AG04449 (cell line): Measurements from ENCODE around the gene RPL38.

Experiments used
- CTCF ChIA-PET: fragments of 350-600 bp; formaldehyde crosslinking; extraction: SDS; loops from one replicate; lab custom pipeline; 2021; ENCODE audit warnings: antibody characterized with exemption; lab: Yijun Ruan, JAX
- POLR2A ChIA-PET: fragments of 400-600, 350-600 bp; formaldehyde crosslinking; extraction: SDS; loops from one replicate; lab custom pipeline; 2020; ENCODE audit warnings: antibody characterized with exemption, inconsistent platforms; lab: Yijun Ruan, JAX
- DNase-seq: peaks from one replicate; pipeline ENCODE4 v3.0.0-alpha.2; 2010; ENCODE audit warnings: low read depth, low spot score
- H3K4me3 ChIP-seq: 2 replicates; pipeline ENCODE4 v1.5.1; 2011; ENCODE audit warnings: low read depth, mild to moderate bottlenecking, control low read depth, low read length
- TF ChIP-seq, protein P1 (sequence below): IDR thresholded peaks from one replicate; pipeline ENCODE4 v1.5.1; 2011; ENCODE audit warnings: mild to moderate bottlenecking, moderate library complexity, low read length, control low read depth, inconsistent platforms; ENCODE audit not compliant: insufficient read depth; ENCODE audit errors: missing control alignments

RPL38 gene

DNA sequence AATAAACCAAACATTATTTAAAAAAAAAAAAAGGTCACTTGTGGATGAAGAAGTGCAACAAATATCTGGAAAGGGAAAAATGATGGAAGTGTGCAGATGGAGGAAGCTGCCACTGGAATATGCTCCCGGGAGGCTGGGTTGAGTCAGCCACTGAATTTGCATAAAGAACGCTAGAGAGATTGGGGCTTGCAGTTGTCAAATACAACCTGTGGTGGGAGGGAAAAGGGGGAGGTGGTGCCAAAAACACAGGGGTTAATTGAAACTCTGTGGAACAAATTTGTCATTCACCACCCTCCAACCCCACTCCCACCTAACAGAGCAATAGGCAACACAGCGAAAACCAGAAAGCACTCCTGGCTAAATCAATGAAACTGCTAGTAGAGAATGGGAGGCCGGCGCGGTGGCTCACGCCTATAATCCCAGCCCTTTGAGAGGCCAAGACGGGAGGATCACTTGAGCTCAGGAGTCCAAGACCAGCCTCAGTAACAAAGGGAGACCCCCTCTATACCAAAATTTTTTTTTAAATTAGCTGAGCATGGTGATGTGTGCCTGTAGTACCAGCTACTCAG is 37.6 kb upstream of the RPL38 start:
- ChIA-PET POLR2A (no interaction called here), CTCF (no interaction called here)
- H3K4me3 ChIP-seq: no peak overlapping the region
- no peak for DNase-seq
- TF ChIP-seq, protein P1, sequence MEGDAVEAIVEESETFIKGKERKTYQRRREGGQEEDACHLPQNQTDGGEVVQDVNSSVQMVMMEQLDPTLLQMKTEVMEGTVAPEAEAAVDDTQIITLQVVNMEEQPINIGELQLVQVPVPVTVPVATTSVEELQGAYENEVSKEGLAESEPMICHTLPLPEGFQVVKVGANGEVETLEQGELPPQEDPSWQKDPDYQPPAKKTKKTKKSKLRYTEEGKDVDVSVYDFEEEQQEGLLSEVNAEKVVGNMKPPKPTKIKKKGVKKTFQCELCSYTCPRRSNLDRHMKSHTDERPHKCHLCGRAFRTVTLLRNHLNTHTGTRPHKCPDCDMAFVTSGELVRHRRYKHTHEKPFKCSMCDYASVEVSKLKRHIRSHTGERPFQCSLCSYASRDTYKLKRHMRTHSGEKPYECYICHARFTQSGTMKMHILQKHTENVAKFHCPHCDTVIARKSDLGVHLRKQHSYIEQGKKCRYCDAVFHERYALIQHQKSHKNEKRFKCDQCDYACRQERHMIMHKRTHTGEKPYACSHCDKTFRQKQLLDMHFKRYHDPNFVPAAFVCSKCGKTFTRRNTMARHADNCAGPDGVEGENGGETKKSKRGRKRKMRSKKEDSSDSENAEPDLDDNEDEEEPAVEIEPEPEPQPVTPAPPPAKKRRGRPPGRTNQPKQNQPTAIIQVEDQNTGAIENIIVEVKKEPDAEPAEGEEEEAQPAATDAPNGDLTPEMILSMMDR: no peak

- CTCF ChIA-PET: interaction anchor here (1.6 kb wide), 1 partner anchor 81 kb away, joined by 3 read pairs; no protein-coding TSS in a partner anchor
- DNase-seq: no peak
- no peak overlapping the region for H3K4me3 ChIP-seq
- TF ChIP-seq, protein P1: no peak
- POLR2A ChIA-PET: no interaction called here
Observed at GRCh38 chr17:74170924-74171323, 32.6 kb upstream of the RPL38 start.

- POLR2A ChIA-PET: no interaction called here
- CTCF ChIA-PET: no interaction called here
- H3K4me3 ChIP-seq: no peak overlapping the region
- no peak for DNase-seq
- TF ChIP-seq, protein P1: no peak
Observed at GRCh38 chr17:74172700-74173099, 30.8 kb upstream of the RPL38 start.

DNA sequence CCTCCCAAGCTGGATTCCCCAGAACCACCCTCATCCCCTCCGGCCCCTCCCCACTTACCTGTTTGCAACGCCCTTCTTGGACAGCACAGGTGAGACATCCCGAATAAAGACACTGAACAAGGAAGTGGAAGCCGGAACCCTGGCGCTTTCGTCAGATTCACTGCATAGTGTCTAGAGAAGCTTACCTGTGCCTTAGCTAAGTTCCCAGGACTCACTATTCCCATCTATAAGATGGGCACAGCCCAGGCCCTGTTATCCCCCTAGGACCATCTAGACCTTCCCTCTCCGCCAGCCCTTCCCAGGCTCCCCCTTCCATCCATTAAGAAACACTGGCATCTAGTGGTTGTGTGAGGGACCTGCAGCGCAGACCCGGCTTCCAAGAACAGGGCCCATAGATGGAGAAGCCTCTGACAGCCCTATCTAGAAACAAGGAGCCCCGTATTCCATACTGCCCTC is 26.9 kb upstream of the RPL38 start:
- no peak overlapping the region for H3K4me3 ChIP-seq
- ChIA-PET POLR2A (no interaction called here), CTCF (interaction anchor here (0.7 to 5.1 kb wide), 7 partner anchors 11 to 752 kb away, joined by 3 to 53 read pairs (median 3); no protein-coding TSS in a partner anchor)
- DNase-seq: no peak
- TF ChIP-seq, protein P1: peak; percentile 93

- no peak for DNase-seq
- no peak overlapping the region for H3K4me3 ChIP-seq
- ChIA-PET CTCF (interaction anchor here (0.9 to 5.1 kb wide), 7 partner anchors 11 to 783 kb away, joined by 3 to 53 read pairs (median 4); no protein-coding TSS in a partner anchor), POLR2A (no interaction called here)
- TF ChIP-seq, protein P1: no peak
Observed at GRCh38 chr17:74177018-74177450, 26.4 kb upstream of the RPL38 start.

DNA sequence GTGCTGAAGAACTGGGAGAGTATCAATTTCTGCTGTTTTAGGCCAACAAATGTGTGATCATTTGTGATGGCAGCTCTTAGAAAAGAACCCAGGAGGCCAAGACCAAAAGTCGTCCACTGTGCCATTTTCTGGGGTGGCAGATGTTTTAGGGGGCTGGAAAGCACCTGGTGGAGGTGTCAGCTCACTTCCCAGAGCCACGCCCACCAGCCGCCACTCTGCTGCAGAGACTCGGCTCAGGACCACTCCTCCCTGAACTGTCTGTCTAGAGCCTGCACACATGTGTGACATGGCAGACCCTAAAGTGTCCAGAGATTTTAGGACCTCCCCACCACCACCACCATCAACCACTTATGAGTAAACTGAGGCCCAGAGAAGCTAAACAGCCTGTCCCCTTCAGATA is 23.9 kb upstream of the RPL38 start:
- CTCF ChIA-PET: interaction anchor here (1.1 to 5.1 kb wide), 3 partner anchors 20 to 750 kb away, joined by 3 to 53 read pairs (median 6); no protein-coding TSS in a partner anchor

More for the DNA sequence above, 23.9 kb upstream of the RPL38 start:
- POLR2A ChIA-PET: no interaction called here
- DNase-seq: no peak
- TF ChIP-seq, protein P1: no peak
- H3K4me3 ChIP-seq: no peak overlapping the region
